IMR-90 (cell line): ENCODE results near the gene OPCML.

Experiments used
- BHLHE40 ChIP-seq: fragments of 150-350 bp; IDR thresholded peaks from 2 replicates; pipeline ENCODE4 v1.6.1; 2016; ENCODE audit warnings: mild to moderate bottlenecking, low read depth, low read length
- RCOR1 ChIP-seq: IDR thresholded peaks from 2 replicates; pipeline ENCODE4 v1.6.1; 2012; ENCODE audit warnings: mild to moderate bottlenecking, low read length, improper control_type of control experiment; ENCODE audit not compliant: insufficient replicate concordance
- RFX5 ChIP-seq: IDR thresholded peaks from 2 replicates; pipeline ENCODE4 v1.8.0; 2012; ENCODE audit warnings: low read depth, mild to moderate bottlenecking, low read length, moderate library complexity
- TF ChIP-seq, protein P1 (sequence below): conservative IDR thresholded peaks from 2 replicates; pipeline ENCODE4 v1.5.1; 2012; ENCODE audit warnings: mild to moderate bottlenecking, low read depth, low read length, improper control_type of control experiment

DNA sequence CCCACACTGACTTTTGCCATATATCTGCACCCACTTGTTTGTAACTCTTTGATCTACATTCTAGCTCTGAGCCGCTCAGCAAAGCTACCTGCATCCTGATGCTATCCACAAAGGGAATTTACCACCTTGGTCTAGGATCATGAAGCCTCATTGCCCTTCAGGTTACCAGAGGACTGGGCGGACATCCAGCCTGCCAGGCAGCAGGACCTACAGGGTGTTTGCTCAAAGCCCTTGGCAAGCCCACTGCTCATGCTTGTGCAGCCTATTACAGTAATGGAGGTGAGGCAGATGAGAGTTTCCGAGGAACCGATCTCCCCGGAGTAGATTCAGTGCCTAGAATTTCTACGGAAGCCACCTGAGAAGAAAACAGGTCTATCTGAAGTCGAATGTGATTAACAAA lies 417.2 kb downstream of the OPCML start:
- TF ChIP-seq, protein P1, sequence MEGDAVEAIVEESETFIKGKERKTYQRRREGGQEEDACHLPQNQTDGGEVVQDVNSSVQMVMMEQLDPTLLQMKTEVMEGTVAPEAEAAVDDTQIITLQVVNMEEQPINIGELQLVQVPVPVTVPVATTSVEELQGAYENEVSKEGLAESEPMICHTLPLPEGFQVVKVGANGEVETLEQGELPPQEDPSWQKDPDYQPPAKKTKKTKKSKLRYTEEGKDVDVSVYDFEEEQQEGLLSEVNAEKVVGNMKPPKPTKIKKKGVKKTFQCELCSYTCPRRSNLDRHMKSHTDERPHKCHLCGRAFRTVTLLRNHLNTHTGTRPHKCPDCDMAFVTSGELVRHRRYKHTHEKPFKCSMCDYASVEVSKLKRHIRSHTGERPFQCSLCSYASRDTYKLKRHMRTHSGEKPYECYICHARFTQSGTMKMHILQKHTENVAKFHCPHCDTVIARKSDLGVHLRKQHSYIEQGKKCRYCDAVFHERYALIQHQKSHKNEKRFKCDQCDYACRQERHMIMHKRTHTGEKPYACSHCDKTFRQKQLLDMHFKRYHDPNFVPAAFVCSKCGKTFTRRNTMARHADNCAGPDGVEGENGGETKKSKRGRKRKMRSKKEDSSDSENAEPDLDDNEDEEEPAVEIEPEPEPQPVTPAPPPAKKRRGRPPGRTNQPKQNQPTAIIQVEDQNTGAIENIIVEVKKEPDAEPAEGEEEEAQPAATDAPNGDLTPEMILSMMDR, result no peak
- TF ChIP-seq BHLHE40, result no peak
- no peak for TF ChIP-seq RFX5
- TF ChIP-seq RCOR1, result no peak
